Measurements from ENCODE around the gene ARHGAP26.
A peak's percentile ranks its signal among the peaks of the same experiment; 100 is the strongest.

Gene ARHGAP26

GRCh38 chr5:142810743-142811290 is 40.6 kb downstream of the ARHGAP26 start:
- no peak for DNase-seq (ENCODE audit: low spot score)
- FAIRE-seq = no peak

DNA sequence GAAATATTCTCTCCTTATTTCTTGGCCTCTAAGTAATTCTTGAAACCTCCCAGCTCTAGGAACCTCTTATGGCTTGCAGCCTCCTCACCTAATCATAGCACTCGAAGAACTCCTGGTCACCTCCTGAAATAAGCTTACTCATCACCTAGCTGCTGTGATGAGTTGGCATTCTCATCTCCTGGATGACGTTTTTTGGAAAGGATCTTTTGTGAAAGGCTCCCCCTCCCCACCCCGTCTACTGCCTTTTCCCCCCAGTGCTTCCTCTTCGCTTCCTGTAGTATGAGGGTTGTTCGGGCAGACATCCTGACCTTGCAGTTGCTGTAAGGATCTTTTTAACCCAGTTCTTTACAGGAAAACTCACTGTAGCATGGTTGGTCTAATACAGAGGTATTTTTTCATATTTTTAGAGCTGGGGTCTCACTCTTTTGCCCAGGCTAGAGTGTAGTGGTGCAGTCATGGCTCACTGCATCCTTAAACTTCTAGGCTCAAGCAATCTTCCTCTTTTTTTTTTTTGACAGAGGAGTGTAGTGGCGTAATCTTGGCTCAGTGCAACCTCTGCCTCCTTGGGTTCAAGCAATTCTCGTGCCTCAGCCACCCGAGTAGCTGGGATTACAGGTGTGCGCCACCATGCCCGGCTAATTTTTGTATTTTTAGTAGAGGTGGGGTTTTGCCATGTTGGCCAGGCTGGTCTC is 41.8 kb downstream of the ARHGAP26 start:
- DNase-seq (ENCODE audit: low spot score) (no peak), FAIRE-seq (no peak)

DNA sequence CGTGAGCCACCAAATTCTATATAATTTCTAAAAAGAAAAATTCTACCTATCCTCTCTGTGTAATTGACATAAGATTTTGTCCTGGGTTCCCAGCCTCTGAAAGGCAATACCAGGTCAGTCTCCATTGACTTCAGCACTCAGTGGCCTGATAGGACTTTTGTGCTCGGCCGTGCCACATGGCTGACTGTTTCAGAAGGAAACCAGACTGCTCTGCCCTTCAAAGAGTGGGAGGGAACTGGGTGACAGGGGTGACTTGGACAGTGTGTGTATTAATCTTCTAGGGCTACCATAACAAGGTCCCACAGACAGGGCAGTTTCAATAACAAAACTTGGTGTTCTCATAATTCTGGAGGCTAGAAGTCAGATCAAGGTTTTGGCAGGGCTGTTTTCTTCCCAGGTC is 43.0 kb downstream of the ARHGAP26 start:
- no peak for FAIRE-seq
- no peak for DNase-seq (ENCODE audit: low spot score)

GRCh38 chr5:142814122-142814521 is 43.9 kb downstream of the ARHGAP26 start:
- FAIRE-seq (no peak), DNase-seq (ENCODE audit: low spot score) (no peak)

DNA sequence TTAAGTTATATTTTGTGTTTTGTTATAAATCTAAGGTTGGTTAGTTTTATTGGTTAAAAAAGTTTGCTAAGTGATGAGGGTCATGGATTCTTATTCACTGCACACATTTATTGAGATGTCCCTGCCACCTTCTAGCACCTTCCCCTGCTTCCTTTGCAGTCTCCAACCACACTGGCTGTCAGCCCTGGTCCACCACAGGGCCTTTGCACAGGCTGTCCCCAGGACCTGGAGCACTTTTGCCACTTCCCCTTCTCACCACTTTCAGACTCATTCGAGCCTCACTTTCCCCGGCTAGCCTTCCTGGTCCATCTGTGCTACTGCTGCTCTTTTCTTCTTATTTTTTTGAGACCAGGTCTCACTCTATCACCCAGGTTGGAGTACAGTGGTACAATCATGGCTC is 45.3 kb downstream of the ARHGAP26 start:
- DNase-seq (ENCODE audit: low spot score) (no peak), FAIRE-seq (no peak)

DNA sequence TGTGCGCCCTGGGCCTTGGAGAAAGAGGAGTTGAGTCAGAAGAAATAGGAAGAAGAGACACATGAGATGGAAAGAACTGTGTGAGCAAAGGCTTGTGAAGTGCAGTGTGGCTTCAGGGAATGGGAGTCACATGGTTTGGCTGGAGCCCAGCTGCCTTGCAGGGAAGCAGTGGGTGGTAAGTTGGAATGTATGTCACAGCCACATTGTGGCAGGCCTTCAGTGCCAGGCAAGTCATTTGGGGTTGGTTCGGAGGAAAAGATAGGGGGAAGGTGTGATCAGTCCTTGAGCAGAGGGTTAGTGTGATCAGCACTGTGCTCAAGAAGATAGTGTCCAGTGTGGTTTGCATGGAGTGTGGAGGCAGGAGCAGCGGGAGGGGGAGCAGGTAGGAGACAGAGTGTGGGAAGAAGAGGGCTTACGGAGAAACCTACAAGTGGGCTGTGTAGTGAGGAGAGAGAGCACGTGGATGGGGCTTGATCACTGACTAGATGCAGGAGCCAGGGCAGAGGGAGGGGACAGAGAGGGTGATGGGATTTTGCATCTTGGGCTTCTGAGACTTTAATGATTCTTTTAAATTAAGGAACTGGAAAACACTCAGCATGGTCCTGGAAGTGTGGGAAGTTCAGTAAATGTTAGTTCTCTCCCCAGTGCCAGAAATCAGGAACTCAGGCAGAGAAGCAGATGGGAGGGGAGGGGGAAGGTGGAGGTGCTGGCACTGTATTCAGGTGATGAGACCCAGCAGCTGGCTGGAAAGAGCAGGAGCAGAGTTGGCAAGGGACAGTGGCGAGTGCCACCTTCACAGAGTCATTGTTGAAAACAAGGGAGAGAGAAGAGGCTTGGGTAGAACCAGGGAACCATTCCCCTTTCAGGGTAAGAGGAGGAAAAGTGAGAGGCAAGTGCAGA is 46.6 kb downstream of the ARHGAP26 start:
- DNase-seq (ENCODE audit: low spot score) (peak; percentile 87), FAIRE-seq (peak; percentile 95)

GRCh38 chr5:142817949-142818431 is 47.8 kb downstream of the ARHGAP26 start:
- DNase-seq (ENCODE audit: low spot score) (no peak), FAIRE-seq (no peak)

GRCh38 chr5:142819292-142819691 is 49.1 kb downstream of the ARHGAP26 start:
- DNase-seq (ENCODE audit: low spot score) (no peak), FAIRE-seq (no peak)

DNA sequence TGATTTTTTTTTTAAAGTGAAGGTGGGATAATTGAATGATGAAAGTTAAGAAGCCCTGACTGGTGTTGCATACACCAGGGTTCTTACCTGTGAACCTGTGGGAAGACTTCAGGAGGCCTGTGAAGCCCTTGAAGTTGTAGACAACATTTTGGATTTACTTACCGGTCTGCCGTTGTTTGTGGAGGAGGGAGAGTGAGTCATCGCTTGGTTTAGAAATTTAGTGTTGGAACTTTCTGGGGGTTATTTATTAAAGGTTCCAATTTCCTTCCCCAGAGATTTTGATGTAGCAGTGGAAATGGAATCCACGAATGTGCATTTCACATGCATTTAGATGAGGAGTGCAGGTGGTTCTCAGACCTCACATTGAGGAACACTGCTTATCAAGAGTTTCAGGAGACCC is 49.6 kb downstream of the ARHGAP26 start:
- FAIRE-seq (peak; percentile 44), DNase-seq (ENCODE audit: low spot score) (no peak)

GRCh38 chr5:142820447-142820846 is 50.3 kb downstream of the ARHGAP26 start:
- FAIRE-seq (no peak), DNase-seq (ENCODE audit: low spot score) (no peak)

DNA sequence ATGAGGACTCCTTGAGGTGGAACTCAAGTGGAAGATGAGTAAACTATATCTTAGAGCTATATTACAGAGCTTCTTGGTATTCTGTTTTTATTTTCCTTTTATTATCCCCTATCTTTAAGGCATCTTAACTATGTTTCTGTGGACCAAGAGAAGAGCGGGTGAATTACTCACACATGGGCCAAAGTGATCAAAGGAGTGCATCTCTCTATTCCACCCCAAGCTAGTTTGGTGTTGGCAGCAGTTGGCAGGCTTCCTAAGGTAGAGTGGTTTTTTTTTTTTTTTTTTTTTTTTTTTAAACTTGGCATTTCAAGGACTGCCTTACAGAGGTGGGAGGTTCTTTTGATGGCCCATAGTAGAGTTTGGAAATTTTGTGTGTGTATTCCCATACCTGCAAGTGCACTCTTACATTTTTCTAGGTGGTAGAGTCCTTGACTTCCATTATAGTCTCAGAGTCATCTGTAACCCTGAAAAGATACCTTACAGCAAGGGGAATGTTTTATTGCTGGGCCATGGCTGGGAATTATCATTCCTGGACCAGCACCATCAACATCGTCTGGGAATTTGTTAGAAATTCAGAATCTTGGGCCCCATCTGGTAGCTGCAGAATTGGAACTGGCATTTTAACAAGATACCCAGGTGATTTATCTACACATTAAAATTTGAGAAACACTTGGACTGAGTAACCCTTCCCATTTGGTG is 51.0 kb downstream of the ARHGAP26 start:
- peak; percentile 63 for FAIRE-seq
- DNase-seq (ENCODE audit: low spot score) = peak; percentile 32

GRCh38 chr5:142821733-142822487 is 51.7 kb downstream of the ARHGAP26 start:
- FAIRE-seq (peak; percentile 99), DNase-seq (ENCODE audit: low spot score) (peak; percentile 99)

DNA sequence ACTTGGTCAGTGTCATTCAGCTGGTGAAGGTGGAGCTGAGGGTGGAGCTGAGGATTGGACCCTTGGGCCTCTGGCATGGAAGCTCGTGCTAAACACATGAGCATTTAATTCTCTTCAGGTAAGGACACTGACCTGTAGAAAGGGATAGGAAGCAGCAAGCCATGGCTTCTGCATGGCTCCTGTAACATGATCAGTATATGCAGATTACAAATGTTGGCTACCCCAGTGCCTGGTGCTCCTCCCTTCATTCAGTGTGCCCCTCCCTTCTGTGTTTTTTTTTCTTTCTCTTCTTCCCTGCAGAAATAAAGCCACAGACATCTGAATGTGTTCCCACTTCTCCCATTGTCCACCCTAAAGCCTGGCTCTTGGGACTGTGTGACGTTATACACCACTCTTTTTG is 52.9 kb downstream of the ARHGAP26 start:
- FAIRE-seq = no peak
- no peak for DNase-seq (ENCODE audit: low spot score)

- no peak for FAIRE-seq
Observed at GRCh38 chr5:142823806-142824205, 53.6 kb downstream of the ARHGAP26 start.

GRCh38 chr5:142824391-142824790 is 54.2 kb downstream of the ARHGAP26 start:
- FAIRE-seq = no peak
- no peak for DNase-seq (ENCODE audit: low spot score)

More at GRCh38 chr5:142823806-142824205, 53.6 kb downstream of the ARHGAP26 start:
- DNase-seq (ENCODE audit: low spot score) = no peak

- peak; percentile 61 for FAIRE-seq
- DNase-seq (ENCODE audit: low spot score) = peak; percentile 80
Observed at GRCh38 chr5:142825378-142826089, 55.4 kb downstream of the ARHGAP26 start.

DNA sequence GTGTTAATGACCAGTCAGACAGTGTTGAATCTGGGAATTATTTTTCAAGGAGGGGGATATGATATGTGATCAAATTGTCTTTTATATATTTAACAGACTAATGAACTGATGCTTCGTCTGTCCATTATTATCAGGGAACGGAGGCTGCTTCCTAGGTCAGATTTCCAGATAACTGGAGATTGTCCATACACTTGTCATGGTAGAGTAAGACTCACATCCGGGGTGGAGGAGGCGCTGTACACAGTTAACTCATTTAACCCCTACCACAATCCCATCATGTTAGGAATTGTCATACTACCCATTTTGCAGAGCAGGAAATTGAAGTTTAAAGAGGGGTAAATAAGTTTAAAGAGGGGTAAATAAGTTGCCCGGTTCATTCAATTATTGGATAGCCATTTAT is 55.9 kb downstream of the ARHGAP26 start:
- FAIRE-seq (peak; percentile 76), DNase-seq (ENCODE audit: low spot score) (peak; percentile 54)

DNA sequence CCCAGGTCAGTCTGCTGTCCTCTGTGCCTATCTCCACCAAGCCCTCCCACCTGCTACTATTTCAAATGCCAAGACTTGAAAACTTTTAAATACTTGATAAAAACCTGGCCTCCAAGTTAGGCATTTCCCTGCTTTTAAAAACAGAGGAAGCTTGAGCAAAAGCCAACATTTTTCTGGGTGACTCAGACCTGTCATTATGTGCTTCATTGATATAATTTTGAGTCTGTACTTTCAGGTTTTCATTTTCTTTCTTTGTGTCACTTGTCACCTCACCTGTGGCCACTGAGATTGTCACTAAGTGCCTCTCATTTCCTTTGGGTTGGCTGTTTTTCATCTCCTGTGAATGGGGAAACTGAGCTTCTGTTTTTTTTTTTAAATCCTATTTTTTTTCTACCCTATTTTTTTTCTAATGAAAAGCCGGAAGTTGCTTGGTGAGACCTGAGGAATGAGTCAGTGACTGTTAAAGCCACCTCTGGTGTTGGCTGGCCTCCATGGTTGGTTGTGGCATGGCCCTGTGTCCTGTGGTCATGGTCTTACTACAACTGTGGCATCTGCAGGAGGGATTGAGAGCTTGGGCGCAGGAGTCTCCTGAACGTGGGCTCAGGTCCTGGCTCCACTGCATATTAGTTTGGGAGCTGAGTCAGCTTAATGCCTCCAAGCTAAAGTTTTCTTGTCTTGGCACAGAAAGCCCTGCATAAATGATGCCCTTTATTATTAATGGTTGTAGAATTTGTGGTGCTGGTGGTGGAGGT is 56.7 kb downstream of the ARHGAP26 start:
- FAIRE-seq (peak; percentile 97), DNase-seq (ENCODE audit: low spot score) (peak; percentile 97)

DNA sequence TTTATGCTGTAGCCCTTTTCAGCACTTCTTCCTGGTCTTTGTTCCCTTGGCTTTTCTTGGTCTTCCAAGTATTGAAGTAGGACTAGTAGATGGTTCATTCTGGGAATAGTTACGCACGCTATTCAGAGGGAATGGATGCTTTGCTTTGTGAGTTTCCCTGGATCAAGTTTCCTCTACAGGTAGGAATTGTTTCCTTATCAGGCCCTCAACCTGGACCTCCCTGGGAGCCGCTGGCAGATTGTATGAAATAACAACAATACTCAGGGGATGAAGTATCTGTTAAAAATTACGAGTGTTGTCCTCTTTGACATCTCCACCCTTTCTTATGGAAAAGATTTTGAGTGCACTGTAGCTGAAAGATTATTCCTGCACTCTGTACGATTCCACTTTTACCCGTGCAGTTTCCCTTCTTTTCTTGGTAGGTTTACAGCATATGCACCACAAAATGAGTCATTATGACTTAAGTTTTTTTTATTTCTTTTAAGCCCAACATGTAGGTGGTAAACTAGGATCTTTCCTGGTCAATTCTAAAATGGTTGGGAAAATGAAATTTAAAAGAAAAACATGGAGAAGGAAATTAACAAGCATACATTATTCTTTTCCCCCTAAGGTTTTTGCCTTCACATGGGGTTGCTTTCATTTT is 57.9 kb downstream of the ARHGAP26 start:
- FAIRE-seq = peak; percentile 83
- DNase-seq (ENCODE audit: low spot score) = peak; percentile 37

Measured in RCC 7860 (cell line).